Measurements from ENCODE around the gene ATG7. TPM values are rescaled to one million over a fixed set of nuclear protein-coding genes. Genes with fewer than 3 reads are reported as not detected.

Gene ATG7
- total and polyA plus RNA-seq, 9 donors: 10.2 to 54.5 (median 37.4) TPM

DNA sequence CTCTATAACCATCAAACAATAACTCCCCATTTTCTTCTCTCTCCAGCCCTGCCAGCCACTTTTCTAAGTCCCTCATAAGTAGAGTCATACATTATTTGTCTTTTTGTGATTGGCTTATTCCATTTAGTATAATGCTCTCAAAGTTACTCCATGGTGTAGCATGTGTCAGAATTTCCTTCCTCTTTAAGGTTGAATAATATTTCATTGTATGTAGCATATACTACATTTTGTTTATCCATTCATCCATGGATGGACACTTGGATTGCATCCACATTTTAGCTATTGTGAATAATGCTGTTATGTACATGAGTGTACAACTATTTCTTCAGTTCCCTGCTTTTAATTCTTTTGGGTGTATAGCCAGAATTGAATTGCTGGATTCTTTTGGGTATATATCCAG, 138.4 kb downstream of the ATG7 start:
- H3K4me1 ChIP-seq (ENCODE audit: insufficient read depth): no peaks in the 10 kb centered on the region
- TF ChIP-seq, protein P1, sequence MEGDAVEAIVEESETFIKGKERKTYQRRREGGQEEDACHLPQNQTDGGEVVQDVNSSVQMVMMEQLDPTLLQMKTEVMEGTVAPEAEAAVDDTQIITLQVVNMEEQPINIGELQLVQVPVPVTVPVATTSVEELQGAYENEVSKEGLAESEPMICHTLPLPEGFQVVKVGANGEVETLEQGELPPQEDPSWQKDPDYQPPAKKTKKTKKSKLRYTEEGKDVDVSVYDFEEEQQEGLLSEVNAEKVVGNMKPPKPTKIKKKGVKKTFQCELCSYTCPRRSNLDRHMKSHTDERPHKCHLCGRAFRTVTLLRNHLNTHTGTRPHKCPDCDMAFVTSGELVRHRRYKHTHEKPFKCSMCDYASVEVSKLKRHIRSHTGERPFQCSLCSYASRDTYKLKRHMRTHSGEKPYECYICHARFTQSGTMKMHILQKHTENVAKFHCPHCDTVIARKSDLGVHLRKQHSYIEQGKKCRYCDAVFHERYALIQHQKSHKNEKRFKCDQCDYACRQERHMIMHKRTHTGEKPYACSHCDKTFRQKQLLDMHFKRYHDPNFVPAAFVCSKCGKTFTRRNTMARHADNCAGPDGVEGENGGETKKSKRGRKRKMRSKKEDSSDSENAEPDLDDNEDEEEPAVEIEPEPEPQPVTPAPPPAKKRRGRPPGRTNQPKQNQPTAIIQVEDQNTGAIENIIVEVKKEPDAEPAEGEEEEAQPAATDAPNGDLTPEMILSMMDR (IDR thresholded peaks at IDR 0.05): no peak
- intact Hi-C loops (cut with DNase I): no loop called here
- H3K9me3 ChIP-seq: peaks cover 0 to 7% of the 10 kb centered on the region in 2 donors
- DNase-seq: no peak
- H3K27ac ChIP-seq: no peak overlapping the region
- H3K36me3 ChIP-seq: no peaks in the 10 kb centered on the region
- no peak overlapping the region for H3K4me3 ChIP-seq
- no peaks in the 10 kb centered on the region for H3K27me3 ChIP-seq

DNA sequence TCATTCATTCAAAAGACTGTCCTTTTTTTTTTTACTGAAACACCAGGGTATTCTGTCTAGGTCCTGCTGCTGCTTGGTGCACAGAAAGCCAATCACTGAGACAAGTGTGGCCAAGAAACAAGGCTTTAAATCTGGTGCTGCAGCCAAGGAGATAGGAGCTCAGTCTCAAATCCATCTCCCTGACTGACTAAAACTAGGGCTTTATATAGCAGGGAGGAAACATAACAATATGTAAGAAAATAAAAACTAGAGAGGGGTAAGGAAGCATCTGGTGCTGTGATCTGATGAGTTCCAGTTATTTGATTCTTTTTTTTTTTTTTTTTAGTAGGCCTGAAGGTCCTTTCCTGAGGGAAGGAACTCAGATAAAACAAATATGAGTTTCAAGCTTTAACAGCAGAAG, 139.8 kb downstream of the ATG7 start:
- Histone ChIP-seq H3K4me1 (ENCODE audit: insufficient read depth) (no peaks in the 10 kb centered on the region), H3K4me3 (no peak overlapping the region), H3K27me3 (no peaks in the 10 kb centered on the region), H3K36me3 (no peaks in the 10 kb centered on the region), H3K9me3 (peaks cover 0 to 7% of the 10 kb centered on the region in 2 donors), H3K27ac (no peak overlapping the region)
- intact Hi-C loops (cut with DNase I): no loop called here
- TF ChIP-seq, protein P1 (IDR thresholded peaks at IDR 0.05): no peak
- TF ChIP-seq EP300 (IDR thresholded peaks at IDR 0.05): no peak
- no peak for DNase-seq

DNA sequence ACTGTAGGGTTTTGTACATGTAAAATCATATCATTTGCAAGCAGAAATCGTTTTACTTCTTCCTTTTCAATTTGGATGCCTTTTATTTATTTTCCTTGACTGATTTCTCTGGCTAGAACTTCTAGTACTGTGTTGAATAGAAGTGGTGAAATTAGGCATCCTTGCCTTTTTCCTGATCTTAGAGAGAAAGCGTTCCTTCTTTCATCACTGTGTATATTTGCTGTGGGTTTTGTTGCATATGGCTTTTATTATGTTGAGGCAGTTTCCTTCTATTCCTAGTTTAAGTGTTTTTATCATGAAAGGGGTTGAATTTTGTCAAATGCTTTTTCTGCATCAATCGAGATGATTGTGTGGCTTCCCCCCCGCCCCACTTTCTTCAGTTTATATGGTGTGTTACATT, 140.9 kb downstream of the ATG7 start:
- Histone ChIP-seq H3K4me1 (ENCODE audit: insufficient read depth) (no peaks in the 10 kb centered on the region), H3K27ac (no peak overlapping the region), H3K36me3 (no peaks in the 10 kb centered on the region), H3K9me3 (peaks cover 0 to 7% of the 10 kb centered on the region in 2 donors), H3K27me3 (no peaks in the 10 kb centered on the region), H3K4me3 (no peak overlapping the region)
- TF ChIP-seq POLR2A (IDR thresholded peaks at IDR 0.05) (no peak), EP300 (IDR thresholded peaks at IDR 0.05) (no peak)
- TF ChIP-seq, protein P1 (IDR thresholded peaks at IDR 0.05): no peak
- intact Hi-C loops (cut with DNase I): no loop called here
- 80 to 91% (median 83%) methylated on average over 4 of the region's 4 CpGs for WGBS, 3 donors
- DNase-seq: no peak

DNA sequence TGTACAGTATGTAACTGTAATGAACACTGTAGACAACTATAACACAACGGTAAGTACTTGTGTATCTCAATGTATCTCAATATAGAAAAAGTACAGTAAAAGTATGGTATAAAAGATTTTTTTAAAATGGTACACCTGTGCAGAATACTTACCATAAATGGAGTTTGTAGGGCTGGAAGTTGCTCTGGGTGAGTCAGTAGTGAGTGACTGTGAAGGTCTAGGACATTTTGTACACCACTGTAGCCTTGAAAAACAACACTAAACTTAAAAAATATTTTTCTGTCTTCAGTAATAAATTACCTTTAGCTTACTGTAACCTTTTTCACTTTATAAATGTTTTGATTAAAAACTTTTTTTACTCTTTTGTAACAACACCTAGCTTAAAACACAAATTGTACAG, 142.9 kb downstream of the ATG7 start:
- no peaks in the 10 kb centered on the region for H3K4me1 ChIP-seq (ENCODE audit: insufficient read depth)
- H3K4me3 ChIP-seq: no peak overlapping the region
- DNase-seq: no peak
- intact Hi-C loops (cut with DNase I): no loop called here
- H3K36me3 ChIP-seq: no peaks in the 10 kb centered on the region
- H3K9me3 ChIP-seq: peaks cover 0 to 4% of the 10 kb centered on the region in 2 donors
- 93 to 98% (median 98%) methylated on average over 1 of the region's 1 CpG for WGBS, 3 donors
- no peak overlapping the region for H3K27ac ChIP-seq
- TF ChIP-seq EP300 (IDR thresholded peaks at IDR 0.05) (no peak), POLR2A (IDR thresholded peaks at IDR 0.05) (no peak)
- TF ChIP-seq, protein P1 (IDR thresholded peaks at IDR 0.05): no peak
- H3K27me3 ChIP-seq: no peaks in the 10 kb centered on the region

DNA sequence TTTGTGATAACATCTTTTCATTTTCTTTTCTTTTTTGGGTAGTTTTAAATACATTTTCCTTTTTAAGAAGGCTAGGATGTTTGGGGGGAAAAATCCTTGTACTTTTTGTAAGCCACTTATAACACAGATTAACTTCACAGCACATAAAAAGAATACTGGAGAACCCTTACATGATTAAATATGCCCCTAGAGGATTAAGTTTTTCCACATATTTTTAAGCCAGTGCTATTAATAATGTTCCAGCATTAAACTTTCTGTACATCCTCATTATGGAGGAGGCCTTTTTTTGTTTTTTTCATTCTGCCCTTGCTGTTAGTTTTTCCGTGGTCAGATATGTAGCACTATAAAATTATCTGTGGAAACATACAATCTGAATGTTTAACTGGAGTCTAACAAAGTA, 147.9 kb downstream of the ATG7 start:
- WGBS, 3 donors: 0 to 43% (median 38%) methylated on average over 1 of the region's 1 CpG
- no peak for DNase-seq
- Histone ChIP-seq H3K36me3 (no peaks in the 10 kb centered on the region), H3K4me1 (ENCODE audit: insufficient read depth) (no peaks in the 10 kb centered on the region), H3K9me3 (no peaks in the 10 kb centered on the region), H3K27ac (no peak overlapping the region), H3K4me3 (no peak overlapping the region), H3K27me3 (no peaks in the 10 kb centered on the region)
- TF ChIP-seq, protein P1 (IDR thresholded peaks at IDR 0.05): no peak
- no peak for TF ChIP-seq POLR2A (IDR thresholded peaks at IDR 0.05)
- TF ChIP-seq EP300 (IDR thresholded peaks at IDR 0.05): no peak
- intact Hi-C loops (cut with DNase I): no loop called here
